ENCODE results near the gene GRSF1.
"Not testable (repeated sequence)": the region's sequence is repeated elsewhere in the genome, so short reads cannot be mapped to it uniquely, and the experiment has no call there.

The GRSF1 gene

DNA sequence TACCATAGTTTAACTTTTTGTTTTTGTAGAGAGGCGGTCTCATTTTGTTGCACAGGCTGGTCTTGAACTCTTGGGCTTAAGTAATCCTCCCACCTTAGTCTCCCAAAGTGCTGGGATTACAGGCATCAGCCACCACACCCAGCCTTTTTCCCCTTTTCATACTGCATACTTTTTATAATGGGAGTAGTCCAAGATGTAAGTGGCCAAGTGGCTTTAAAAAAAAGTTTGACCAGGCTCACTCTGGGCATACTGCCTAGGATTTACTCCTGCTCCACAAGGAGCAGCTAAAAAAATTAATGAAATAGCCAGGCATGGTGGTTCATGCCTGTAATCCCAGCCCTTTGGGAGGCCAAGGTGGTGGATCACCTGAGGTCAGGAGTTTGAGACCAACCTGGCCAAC, 6.0 kb downstream of the GRSF1 start:
- no peak for DNase-seq (ENCODE audit: low read depth)

DNA sequence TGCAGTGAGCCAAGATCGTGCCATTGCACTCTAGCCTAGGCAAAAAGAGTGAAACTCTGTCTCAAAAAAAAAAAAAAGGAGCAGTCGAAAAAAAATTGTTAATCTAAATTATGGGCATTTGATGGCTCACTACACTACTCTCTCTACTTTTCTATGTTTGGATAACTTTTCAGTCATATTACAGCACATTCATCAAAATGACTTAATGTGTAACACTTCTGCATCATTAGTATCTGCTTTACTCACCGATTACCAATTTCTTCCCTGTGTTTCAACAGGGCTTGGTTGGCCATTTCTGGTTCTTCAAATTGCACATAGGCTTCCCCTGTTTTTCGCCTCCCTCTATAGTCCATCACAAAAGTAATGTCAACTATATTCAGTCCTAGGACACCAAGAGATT, 8.4 kb downstream of the GRSF1 start:
- DNase-seq (ENCODE audit: low read depth) = no peak

DNA sequence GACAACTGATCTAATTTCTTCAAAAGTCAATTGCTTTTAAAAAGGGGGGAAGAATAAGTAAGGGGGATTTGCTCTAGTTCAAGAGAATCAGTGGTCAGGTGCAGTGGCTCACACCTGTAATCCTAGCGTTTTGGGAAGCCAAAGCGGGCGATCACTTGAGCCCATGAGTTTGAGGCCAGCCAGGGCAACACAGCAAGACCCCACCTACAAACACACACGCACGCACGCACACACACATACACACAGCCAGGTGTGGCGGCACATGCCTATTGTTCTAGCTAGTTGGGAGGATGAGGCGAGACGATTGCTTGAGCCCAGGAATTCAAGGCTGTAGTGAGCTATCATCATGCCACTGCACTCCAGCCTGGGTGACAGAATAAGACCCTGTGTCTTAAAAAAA, 9.6 kb downstream of the GRSF1 start:
- DNase-seq (ENCODE audit: low read depth) = no peak

DNA sequence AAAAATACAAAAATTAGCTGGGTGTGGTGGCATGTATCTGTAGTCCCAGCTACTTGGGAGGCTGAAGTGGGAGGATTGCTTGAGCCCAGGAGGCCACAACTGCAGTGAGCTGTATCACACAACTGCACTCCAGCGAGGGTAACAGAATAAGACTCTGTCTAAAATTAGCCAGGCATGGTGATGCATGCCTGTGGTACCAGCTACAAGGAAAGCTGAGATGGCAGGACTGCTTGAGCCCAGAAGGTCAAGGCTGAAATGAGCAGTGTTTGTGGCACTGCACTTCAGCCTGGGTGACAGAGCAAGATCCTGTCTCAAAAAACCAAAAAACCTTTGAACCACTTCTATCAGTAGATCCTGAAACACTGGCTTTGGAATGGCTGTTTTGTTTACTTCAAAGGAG, 10.2 kb downstream of the GRSF1 start:
- DNase-seq (ENCODE audit: low read depth) = no peak

DNA sequence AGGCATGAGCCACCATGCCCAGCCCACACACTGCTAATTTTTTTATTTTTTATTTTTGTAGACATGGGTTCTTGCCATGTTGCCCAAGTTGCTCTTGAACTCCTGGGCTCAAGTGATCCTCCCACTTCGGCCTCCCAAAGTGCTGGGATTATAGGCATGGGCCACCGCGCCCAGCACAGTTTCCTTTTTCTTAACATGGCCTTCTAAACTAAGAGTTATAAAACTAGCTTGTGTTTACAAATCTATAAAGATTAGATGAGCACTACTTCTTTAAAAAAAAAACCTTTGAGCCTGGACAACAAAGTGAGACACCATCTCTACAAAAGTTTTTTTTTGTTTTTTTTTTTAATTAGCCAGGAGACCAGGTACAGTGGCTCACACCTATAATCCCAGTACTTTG, 10.7 kb downstream of the GRSF1 start:
- no peak for DNase-seq (ENCODE audit: low read depth)

DNA sequence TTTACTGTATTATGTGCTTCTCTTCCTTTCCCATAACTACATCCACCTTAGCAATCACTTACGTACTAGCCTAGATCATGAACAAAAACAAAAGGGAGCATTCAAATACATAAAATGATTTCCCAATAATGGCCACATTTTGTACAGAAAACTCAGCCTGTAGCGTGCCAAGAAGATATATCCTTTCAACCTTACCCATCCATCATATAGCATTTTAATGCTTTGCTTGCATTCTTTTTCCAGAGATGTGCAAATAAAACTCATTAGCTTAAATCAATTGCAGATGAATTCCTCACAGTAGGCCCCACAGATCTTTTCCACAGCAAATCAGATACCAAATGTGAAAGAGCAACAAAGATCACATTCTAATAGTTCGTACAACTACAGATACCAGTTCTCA, 20.8 kb downstream of the GRSF1 start:
- no peak for DNase-seq (ENCODE audit: low read depth)

DNA sequence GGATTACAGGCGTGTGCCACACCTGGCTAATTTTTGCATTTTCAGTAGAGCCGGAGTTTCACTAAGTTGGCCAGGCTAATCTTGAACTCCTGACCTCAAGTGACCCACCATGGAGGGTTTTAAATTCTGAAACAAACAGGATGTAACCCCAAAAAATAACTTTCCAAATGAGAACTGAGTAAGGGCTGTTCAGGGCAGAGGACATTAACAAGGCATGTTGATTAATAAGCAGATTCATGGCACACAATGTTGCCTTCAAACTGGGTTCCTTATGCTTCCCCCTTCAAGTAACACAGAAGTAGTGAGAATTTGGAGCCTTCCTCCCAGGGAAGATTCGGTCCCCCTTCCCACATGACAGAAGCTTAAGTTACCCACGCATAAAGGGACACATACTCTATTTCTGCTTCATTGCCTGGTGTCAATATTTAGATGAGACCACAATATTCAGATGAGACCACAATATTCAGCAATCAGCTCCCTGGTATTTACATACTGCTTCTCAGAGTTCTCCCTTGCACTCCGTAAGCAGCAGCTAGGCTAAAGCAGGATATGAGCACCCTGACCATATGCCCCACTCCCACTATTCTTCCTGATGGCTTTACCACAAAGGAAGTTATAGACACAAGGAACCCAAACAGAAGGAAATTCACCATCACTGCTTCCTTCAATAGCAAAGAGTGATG, 21.4 kb downstream of the GRSF1 start:
- no peak for DNase-seq (ENCODE audit: low read depth)

DNA sequence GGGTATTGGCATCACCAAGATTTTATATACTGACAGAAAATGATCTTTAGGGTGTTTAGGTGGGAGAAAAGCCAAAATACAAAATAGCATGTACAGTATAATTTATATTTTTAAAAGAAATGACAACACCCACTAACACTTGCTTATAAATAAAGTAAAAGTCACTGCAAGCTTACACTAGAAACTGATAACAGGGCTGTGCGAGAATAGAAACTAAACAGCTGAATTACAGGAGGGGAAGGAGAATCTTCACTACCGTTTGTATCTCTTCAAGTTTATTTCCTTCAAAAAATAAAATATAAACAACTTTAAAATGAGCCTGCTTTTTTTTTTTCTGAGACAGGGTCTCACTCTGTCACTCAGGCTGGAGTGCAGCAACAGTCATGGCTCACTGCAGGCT, 22.8 kb downstream of the GRSF1 start:
- no peak for DNase-seq (ENCODE audit: low read depth)

DNA sequence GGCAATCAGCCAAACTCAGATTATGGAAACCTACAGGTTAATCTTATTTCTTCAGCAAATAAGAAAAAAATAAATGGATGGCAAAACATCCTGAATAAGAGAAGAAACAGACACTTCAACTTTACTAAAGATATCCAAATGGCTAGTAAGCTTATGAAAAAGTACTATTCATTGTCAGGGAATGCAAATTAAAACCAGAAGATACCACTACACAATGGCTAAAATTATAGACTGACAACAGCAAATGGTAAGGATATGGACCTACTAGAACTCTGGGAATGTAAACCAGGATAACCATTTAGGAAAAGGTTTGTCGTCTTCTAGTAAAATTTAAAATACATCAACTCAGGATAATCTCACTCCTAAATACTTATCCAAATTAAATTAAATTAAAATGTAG, 24.3 kb downstream of the GRSF1 start:
- no peak for DNase-seq (ENCODE audit: low read depth)

DNA sequence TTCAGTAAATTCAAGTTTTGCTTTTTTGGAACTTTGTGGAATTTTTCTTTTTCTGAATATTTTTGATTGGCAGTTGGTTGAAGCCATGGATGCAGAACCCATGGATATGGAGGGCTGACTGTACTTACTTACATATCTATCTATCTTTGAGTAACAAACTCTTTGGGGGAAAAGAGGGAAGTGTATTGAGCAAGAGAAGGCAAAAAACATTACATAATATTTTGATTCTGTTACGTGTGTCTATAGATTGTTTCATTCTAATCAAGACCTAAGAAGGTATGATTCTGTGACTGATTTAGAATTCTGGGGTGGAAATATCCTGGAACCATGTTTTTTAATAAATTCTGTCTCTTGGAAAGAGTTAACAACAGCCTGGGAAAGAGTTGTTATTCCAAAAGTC, 31.5 kb downstream of the GRSF1 start:
- no peak for DNase-seq (ENCODE audit: low read depth)

DNA sequence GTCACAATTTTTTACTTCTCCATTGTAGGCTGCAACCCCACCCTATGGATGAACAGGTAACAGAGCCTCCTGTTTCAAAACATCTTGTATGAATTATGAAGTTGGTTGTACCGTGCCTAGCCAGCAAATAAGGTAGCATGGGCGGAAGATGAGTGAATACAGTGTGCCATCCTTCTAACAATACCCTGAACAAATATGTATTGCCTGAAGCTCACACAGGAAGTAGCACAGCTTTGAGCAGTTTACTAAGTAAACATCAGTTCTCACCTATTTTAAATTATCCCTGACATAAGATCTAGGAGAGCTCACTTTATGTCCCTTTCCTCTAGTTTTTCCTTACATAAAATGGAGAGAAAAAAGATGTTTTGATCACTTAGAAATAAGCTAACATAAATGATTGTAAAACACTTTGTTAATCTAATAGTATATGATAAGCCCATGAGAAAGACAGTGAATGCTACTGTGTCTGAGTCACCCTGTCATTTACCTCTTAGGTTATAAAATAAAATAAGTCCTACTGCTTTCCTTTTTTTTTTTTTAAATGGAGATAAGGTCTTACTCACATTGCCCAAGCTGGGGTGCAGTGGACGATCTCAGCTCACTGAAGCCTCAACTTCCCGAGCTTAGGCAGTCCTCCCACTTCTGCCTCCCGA, 36.6 kb downstream of the GRSF1 start:
- no peak for DNase-seq (ENCODE audit: low read depth)

DNA sequence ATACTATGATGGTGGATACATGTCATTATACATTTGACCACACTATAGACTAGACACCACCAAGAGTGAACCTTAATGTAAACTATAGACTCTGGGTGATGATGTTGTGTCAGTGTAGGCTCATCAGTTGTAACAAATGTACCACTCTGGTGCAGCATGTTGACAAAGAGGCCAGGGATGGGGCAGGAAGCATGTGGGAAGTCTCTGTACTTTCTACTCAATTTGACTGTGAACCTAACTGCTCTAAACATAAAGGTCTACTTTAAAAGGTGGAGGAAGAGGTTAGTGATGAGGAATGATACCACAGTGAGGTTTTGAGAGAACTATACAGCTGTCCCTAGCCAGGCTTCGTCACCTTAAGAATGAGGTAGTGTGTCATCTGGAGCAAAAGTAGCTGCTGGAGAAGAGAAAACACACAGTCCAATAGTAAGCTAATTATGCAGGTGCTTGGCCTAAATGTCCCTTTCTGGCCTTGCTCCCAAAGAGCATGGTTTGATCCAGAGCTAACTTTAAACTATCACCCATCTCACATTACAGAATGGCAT, 38.4 kb downstream of the GRSF1 start:
- DNase-seq (ENCODE audit: low read depth) = no peak

DNA sequence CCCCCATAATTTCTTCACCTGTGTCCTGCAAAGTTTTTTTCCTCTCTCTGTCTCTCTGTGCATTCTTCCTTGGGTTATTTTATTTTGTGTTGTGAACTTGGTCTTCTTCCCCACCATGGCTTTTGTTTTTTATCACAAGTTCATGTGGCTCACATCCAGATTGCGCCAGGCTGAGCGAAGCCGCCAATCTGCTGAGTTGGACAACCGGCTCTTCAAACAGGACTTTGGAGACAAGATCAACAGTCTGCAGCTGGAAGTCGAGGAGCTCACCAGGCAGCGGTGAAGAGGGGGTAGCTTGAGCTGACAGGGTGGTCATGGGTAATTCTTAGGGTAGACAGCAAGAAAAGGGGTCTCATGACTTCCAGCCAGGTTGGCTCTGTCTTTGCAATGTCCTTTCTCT, 46.1 kb downstream of the GRSF1 start:
- DNase-seq (ENCODE audit: low read depth) = no peak

DNA sequence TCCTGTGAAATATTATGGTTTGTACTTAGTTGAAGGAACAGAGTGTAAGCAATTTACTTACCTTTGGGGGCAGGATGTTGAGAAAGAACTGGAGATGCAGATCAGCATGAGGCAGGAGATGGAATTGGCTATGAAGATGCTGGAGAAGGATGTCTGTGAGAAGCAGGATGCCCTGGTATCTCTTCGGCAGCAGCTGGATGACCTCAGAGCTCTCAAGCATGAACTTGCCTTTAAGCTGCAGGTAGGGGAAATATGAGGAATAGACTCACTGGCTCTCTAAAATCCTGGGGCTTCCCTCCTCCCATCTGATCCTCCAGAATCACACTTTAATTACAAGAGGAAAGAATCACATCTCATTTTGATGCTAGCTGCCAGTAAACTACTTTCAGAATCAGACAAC, 51.0 kb downstream of the GRSF1 start:
- DNase-seq (ENCODE audit: low read depth) = no peak

DNA sequence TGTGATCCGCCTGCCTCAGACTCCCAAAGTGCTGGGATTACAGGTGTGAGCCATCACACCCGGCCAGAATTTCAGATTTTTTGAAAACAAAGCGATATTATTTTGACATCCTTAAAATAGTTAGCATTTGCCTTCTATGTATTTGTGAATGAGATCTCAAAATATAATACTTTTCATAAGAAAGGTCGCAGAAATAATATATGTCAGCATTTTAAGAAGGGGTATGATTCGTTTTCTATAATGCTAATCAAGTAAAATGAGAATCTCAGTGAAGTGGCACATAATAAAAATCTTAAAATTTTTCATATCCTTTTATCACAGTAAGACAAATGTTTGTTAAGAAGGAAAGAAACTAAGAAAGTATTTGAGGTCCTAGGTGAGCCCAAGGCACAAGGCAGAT, 52.2 kb downstream of the GRSF1 start:
- DNase-seq (ENCODE audit: low read depth) = no peak

DNA sequence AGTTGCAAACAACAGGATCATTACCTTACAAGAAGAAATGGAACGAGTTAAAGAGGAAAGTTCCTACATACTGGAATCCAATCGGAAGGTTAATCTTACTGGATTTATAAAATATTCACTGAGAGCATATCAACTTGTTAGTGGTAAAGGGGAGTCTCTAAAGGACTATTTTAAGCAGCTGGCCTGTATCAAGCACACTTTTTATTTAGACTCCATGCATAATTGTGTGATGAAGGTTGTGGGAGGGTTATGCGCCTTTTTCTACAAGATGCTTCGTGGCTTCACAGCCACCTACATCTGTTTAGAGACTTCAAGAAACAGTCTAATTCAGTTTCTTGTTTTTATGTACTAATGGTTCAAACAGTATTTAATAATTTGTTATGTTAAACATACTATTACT, 56.6 kb downstream of the GRSF1 start:
- DNase-seq (ENCODE audit: low read depth) = no peak

DNA sequence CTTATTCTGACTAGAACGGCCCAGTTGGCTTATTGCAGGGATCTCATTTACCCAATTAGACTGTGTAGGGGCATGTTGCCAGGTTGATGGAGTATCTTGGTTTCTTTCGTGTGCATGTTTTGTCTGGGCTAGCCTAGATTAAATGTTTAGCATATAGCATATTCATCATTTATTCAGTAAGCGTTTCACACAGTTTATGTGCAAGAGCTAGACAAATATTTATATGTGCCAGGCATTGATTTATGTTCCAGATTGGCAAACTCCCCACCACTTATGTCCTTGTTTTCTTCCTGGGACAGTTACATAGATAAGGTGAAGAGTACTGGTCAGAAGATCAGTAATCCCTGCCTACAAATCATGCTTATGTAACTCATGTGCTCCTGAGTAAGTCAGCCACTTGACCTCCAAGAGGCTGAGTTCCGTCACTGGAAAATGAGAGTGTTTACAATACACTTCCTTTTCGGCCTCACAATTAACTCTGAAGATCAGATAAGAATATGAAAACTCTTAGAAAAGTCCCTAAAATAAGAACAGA, 60.7 kb downstream of the GRSF1 start:
- DNase-seq (ENCODE audit: low read depth) = peak; percentile 38

DNA sequence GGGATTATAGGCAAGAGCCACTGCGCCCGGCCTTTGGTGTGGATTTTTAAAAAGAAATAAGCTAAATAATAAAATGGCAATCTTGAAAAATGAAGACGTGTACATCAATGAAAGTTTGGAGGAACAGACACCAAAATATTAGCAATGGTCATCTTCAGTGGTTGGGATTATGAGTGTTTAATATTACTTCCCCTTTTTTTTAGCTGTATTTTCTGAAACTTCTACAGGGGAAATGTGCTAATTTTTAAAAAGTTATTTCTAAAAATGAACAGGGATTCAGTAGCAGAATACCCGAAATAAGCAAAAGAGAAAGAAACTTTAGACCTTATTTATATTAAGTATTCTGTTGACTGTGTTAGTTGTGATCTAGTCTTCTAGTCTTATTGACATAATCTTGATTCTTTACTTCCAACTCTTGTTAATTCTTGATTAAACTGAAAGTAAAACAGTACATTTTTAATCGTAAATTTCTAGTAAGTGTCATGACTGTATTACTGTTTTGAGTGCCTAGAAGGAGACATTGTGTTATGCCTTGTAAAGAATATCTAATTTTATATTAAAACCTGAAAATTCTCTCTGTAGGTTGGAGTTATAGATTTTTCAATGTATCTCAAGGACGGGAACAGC, 66.6 kb downstream of the GRSF1 start:
- DNase-seq (ENCODE audit: low read depth) = no peak

DNA sequence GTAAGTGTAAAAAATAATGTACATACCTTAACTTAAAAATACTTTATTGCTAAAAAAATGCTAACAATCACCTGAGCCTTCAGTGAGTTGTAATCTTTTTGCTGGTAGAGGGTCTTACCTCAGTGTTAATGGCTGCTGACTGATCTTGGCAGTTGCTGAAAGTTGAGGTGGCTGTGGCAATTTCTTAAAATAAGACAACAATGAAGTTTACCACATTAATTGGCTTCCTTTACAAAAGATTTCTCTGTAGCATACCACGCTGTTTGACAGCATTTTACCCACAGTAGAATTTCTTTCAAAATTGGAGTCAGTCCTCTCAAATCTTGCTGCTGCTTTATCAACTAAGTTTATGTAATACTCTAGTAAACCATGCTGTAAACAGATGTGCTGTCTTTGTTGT, 70.3 kb downstream of the GRSF1 start:
- DNase-seq (ENCODE audit: low read depth) = not testable (repeated sequence)

DNA sequence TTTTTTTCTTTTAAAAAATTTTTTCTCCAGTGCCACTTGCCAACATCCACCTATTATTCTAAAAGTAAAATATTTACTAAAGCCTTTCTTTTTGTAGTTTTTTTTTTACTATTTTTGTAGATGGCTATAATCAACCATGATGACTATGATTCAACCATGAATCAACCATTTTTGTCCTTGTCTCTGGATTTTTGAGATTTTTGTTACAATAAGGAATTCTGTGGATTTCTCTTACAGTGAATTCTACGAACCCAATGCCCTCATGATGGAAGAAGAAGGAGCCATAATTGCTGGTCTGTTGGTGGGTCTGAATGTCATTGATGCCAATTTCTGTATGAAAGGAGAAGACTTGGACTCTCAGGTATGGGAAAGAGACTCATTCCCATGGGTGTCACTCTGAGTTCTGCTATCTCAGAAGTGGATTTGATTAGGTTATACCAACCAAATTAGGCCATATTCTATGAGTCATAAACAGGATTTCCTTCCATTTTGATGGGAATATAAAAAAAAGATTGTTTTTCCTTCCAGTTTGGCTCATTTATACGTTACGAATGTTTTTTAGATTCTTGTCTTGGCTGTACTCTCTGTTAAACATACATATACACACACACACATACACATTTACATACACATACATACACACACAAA, 71.3 kb downstream of the GRSF1 start:
- no peak for DNase-seq (ENCODE audit: low read depth)
